Esophagus squamous epithelium (tissue), 5 donors: Measurements from ENCODE around the gene AMBN. TPM values are rescaled to one million over a fixed set of nuclear protein-coding genes. Genes with fewer than 3 reads are reported as not detected.

ENCODE experiments used
- DNase-seq: peaks from one replicate; lab custom pipeline; 2025; lab: John Stamatoyannopoulos, UW
- H3K27ac ChIP-seq, 4 donors: fragments of 200-600 bp; sonication (generic); one replicate each; pipeline ENCODE4 v1.5.1; 2016 to 2019; ENCODE audit warnings: mild to moderate bottlenecking in 1 of 4
- H3K27me3 ChIP-seq, 4 donors: fragments of 200-600 bp; sonication (generic); 1 replicate in 3 of 4; 2 replicates in 1 of 4; pipeline versions ENCODE4 v1.5.1 to v1.6.0; 2017 to 2021; ENCODE audit warnings: antibody characterized with exemption in 1 of 4
- H3K36me3 ChIP-seq, 3 donors: fragments of 200-600 bp; sonication (generic); one replicate each; pipeline ENCODE4 v1.5.1; 2016 to 2019
- H3K4me1 ChIP-seq, 3 donors: fragments of 200-600 bp; sonication (generic); one replicate each; pipeline ENCODE4 v1.5.1; 2017 to 2019
- H3K4me3 ChIP-seq, 4 donors: fragments of 200-600 bp; sonication (generic); 1 replicate in 3 of 4; 2 replicates in 1 of 4; pipeline ENCODE4 v1.5.1; 2016 to 2019; ENCODE audit warnings: mild to moderate bottlenecking in 2 of 4, moderate library complexity in 1 of 4
- H3K9me3 ChIP-seq, 3 donors: fragments of 200-600 bp; sonication (generic); one replicate each; pipeline ENCODE4 v1.5.1; 2016 to 2019
- POLR2A ChIP-seq, 4 donors: fragments of 450-650 bp; IDR thresholded peaks; one replicate each; pipeline ENCODE4 v1.6.1; 2017; ENCODE audit warnings: antibody characterized with exemption in 4 of 4, mild to moderate bottlenecking in 4 of 4, moderate library complexity in 3 of 4
- WGBS, 2 donors: methylation state at CpG; one replicate each; pipeline ENCODE4 v1.1.5; 2018; 5-methylcytosine and 5-hydroxymethylcytosine counted together
- intact Hi-C: fragments of 100-400 bp; cut with DNase I; formaldehyde crosslinking; loops from one replicate; pipeline ENCODE4 v1.15.0; 2022
- total RNA-seq, 4 donors: library from RNA; depleted of rRNA; stranded (reverse); fragments of >200 nt; gene quantifications; one replicate each; pipeline ENCODE4 v1.1.0, GENCODE V29; 2016
- TF ChIP-seq, protein P1 (sequence below), 6 experiments: fragments of 450-650 bp in 4 of 6; fragments of 200-600 bp in 2 of 6; sonication (generic) in 2 of 6; IDR thresholded peaks; one replicate each; pipeline ENCODE4 v1.5.1; 2016 to 2019; ENCODE audit warnings: antibody characterized with exemption in 6 of 6, mild to moderate bottlenecking in 4 of 6, moderate library complexity in 4 of 6
- donor health status: DM: yes; HTN: yes; CAD: no.

The AMBN gene
- total RNA-seq, 4 donors from 2014 or later = not detected

DNA sequence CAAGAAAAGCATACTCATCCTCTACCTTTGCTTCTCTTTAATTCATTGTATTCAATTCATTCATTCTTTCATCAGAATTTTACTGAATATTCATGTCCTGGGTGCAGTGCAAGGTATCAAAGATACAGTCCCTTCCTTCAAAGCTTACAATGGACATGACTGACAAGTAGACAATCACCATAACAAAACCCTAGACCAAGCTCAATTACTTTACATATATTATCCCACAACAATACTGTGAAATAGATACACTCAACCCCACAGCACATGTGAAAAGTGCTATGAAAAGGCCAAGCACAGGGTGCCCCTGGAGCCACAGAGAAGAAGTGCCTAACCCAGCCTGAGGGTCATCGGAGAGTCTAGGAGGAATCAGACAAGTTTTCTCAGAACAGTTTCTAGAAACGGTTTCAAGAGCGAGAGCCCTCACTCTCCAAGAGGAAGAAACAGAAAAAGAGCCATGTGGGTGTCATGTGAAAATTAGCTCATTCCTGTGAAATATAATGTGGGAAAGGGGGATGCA is 15.3 kb downstream of the AMBN start:
- Histone ChIP-seq H3K27ac (no peak overlapping the region), H3K27me3 (peaks cover 0 to 2% (median 0%) of the 10 kb centered on the region in 4 donors), H3K4me1 (no peaks in the 10 kb centered on the region), H3K36me3 (no peaks in the 10 kb centered on the region), H3K4me3 (no peak overlapping the region), H3K9me3 (no peaks in the 10 kb centered on the region)
- DNase-seq = no peak
- TF ChIP-seq, protein P1, sequence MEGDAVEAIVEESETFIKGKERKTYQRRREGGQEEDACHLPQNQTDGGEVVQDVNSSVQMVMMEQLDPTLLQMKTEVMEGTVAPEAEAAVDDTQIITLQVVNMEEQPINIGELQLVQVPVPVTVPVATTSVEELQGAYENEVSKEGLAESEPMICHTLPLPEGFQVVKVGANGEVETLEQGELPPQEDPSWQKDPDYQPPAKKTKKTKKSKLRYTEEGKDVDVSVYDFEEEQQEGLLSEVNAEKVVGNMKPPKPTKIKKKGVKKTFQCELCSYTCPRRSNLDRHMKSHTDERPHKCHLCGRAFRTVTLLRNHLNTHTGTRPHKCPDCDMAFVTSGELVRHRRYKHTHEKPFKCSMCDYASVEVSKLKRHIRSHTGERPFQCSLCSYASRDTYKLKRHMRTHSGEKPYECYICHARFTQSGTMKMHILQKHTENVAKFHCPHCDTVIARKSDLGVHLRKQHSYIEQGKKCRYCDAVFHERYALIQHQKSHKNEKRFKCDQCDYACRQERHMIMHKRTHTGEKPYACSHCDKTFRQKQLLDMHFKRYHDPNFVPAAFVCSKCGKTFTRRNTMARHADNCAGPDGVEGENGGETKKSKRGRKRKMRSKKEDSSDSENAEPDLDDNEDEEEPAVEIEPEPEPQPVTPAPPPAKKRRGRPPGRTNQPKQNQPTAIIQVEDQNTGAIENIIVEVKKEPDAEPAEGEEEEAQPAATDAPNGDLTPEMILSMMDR (IDR thresholded peaks at IDR 0.05) = no peak
- no peak for TF ChIP-seq POLR2A (IDR thresholded peaks at IDR 0.05)
- intact Hi-C loops = no loop called here
- 79 to 100% methylated on average over 3 of the region's 3 CpGs for WGBS, 2 donors

GRCh38 chr4:70608324-70608723 is 16.3 kb downstream of the AMBN start:
- intact Hi-C loops = no loop called here
- Histone ChIP-seq H3K27me3 (peaks cover 0 to 2% (median 0%) of the 10 kb centered on the region in 4 donors), H3K9me3 (no peaks in the 10 kb centered on the region), H3K27ac (no peak overlapping the region), H3K4me3 (no peak overlapping the region), H3K4me1 (no peaks in the 10 kb centered on the region), H3K36me3 (no peaks in the 10 kb centered on the region)
- 66 to 77% methylated on average over 2 of the region's 2 CpGs for WGBS, 2 donors
- no peak for DNase-seq
- TF ChIP-seq POLR2A (IDR thresholded peaks at IDR 0.05) = no peak
- TF ChIP-seq, protein P1 (IDR thresholded peaks at IDR 0.05) = no peak

DNA sequence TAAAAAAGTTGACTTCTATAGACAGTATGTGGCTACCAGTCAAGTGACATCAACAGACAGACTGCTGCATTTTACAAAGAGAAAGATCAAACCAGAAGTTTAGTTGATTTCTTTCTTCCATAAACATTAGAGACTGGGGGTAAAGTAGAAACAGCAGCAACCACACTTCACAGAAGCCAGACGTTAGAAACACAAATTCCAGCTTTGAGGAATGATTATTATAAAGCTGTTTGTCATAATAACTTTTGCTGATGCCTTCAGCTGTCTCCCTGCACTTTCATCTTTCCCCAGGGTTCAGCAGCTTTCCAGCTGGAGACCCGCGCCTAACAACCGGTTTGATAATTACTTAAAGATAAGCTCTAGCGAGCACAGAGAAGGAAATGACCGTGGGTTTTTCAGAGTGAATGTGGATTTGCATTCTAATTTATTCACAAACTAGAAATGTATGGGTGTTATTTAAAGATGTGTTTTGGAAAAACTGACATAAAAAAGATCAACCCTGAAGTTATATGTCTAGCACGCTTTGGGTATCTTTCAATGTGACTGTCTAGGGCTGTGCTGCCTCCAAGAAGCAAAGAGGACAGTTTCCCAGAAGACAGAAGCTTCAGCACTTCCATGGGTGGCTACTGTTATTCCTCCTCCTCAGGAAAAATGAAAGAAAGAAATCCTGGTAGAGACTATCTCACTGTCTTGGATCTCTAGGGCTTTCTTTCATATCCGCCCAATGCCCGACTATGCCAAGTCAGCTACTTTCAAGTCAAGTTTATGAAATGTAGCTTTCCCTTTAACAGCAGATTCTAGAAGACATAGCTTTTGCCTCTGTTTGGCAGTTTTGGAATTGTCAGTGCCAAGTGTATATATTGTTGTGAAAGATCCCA is 21.5 kb downstream of the AMBN start:
- Histone ChIP-seq H3K4me3 (peak overlapping the region in 2 of 4 donors; percentile 18 to 51), H3K4me1 (no peaks in the 10 kb centered on the region), H3K27me3 (peaks cover 0 to 2% (median 0%) of the 10 kb centered on the region in 4 donors), H3K9me3 (no peaks in the 10 kb centered on the region), H3K36me3 (no peaks in the 10 kb centered on the region), H3K27ac (peak overlapping the region in 1 of 4 donors; percentile 49)
- TF ChIP-seq POLR2A (IDR thresholded peaks at IDR 0.05) = no peak
- TF ChIP-seq, protein P1 (IDR thresholded peaks at IDR 0.05) = no peak
- no peak for DNase-seq
- WGBS, 2 donors = 39% methylated on average over 9 of the region's 9 CpGs
- intact Hi-C loops = no loop called here

GRCh38 chr4:70614184-70614555 is 22.1 kb downstream of the AMBN start:
- no peaks in the 10 kb centered on the region for H3K9me3 ChIP-seq
- no peaks in the 10 kb centered on the region for H3K27me3 ChIP-seq
- peak overlapping the region in 1 of 4 donors; percentile 49 for H3K27ac ChIP-seq
- DNase-seq = no peak
- intact Hi-C loops = no loop called here
- peak overlapping the region in 2 of 4 donors; percentile 18 to 51 for H3K4me3 ChIP-seq
- no peak for TF ChIP-seq POLR2A (IDR thresholded peaks at IDR 0.05)
- TF ChIP-seq, protein P1 (IDR thresholded peaks at IDR 0.05) = no peak
- no peaks in the 10 kb centered on the region for H3K4me1 ChIP-seq
- H3K36me3 ChIP-seq = no peaks in the 10 kb centered on the region
- WGBS, 2 donors = 63 to 80% methylated on average over 3 of the region's 3 CpGs

- Histone ChIP-seq H3K9me3 (no peaks in the 10 kb centered on the region), H3K4me3 (no peak overlapping the region), H3K36me3 (no peaks in the 10 kb centered on the region), H3K27me3 (no peaks in the 10 kb centered on the region), H3K4me1 (no peaks in the 10 kb centered on the region), H3K27ac (no peak overlapping the region)
- intact Hi-C loops = no loop called here
- TF ChIP-seq, protein P1 (IDR thresholded peaks at IDR 0.05) = no peak
- TF ChIP-seq POLR2A (IDR thresholded peaks at IDR 0.05) = no peak
- 75 to 91% methylated on average over 4 of the region's 4 CpGs for WGBS, 2 donors
- no peak for DNase-seq
Observed at GRCh38 chr4:70619288-70619687, 27.2 kb downstream of the AMBN start.
